GM18519 (cell line): Measurements from ENCODE around the gene ELMOD2.
"Not testable (repeated sequence)": the region's sequence is repeated elsewhere in the genome, so short reads cannot be mapped to it uniquely, and the experiment has no call there.

ENCODE experiments used
- ATAC-seq: cut with Tn5 transposase; IDR thresholded peaks from one replicate; pipeline ENCODE4 v1.9.1; 2021; ENCODE audit warnings: mild to moderate bottlenecking, moderate library complexity; ENCODE audit not compliant: unreplicated experiment, low FRiP score

The ELMOD2 gene, protein sequence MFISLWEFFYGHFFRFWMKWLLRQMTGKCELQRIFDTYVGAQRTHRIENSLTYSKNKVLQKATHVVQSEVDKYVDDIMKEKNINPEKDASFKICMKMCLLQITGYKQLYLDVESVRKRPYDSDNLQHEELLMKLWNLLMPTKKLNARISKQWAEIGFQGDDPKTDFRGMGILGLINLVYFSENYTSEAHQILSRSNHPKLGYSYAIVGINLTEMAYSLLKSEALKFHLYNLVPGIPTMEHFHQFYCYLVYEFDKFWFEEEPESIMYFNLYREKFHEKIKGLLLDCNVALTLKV

DNA sequence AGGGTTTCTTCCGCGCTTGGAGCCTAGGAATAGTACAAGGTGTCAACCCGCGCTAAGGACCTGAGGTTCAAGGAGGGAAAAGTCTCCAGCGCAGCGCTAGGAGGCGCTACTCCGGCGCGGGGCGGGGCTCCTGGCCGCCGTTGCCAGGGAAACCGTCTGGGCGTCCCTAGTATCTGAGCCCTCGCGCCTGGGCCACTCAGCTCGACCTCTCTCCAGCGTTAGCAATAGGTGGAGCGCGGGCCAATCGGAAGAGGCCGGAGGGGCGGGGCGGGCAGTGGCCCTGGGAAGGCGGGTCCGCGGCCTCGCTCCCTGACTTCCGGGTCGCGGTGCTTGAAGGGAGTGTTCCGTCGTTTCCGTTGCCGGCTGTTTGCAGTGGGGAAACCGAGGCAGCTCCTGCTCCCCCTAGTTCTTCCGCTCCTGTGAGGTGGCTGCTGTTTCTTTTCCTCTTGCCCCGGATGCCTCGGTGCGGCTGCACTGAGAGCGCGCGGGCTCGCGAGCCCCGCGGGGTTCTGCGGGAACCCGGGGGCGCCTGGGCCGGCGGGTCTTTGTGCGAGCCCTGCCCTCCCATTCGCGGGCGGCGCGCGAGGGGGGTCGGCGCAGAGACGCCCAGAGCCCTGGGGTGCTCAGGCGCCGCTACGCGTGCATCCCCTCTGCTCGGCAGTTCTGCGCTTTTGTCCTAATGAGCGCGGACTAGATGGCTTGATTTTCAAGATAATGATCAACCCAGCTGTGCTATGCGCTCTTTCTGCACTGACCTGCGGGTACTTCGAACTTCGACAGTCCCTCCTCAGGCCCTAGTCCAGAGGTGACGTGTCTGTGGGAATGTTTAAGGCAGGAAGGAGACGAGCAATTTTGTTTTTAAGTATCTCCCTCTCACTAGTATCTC is at the start of gene ELMOD2:
ELMOD2 (plus strand) TSS at position 312 of the 886 bp plus-strand sequence. CDS start 1,261 bp downstream, outside the sequence.
- ATAC-seq = peak; percentile 100

DNA sequence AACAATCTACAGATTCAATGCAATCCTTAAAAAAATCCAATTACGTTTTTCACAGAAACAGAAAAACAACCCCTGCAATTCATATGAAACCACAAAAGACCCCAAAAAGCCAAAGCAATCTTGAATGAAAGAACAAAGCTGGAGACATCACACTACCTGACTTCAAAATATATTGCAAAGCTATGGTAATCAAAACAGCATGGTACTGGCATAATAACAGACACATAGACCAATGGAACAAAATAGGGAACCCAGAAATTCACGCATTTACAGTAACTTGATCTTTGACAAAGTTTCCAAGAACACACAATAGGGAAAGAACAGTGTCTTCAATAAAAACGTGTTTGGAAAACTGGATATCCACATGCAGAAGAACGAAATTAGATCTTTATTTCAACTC is 40.5 kb upstream of the ELMOD2 start:
- no peak for ATAC-seq

GRCh38 chr4:140485939-140486338 is 38.0 kb upstream of the ELMOD2 start:
- ATAC-seq = no peak

DNA sequence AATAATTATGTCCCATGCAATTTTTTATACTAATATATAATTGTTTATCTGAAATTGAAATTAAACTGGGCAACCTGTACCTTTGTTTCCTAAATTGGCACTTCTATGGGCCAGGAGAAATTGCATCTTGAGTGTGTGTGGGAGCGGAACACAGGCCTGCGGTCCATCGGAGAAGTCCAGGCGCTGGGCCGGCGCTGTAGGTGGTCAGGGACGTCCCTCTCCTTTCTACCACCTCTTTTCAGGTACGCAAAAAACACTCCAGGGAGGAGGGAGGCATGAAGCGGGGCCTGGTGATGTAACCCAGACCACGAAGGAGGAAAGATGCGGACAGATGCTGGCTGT is 26.6 kb upstream of the ELMOD2 start:
- no peak for ATAC-seq

DNA sequence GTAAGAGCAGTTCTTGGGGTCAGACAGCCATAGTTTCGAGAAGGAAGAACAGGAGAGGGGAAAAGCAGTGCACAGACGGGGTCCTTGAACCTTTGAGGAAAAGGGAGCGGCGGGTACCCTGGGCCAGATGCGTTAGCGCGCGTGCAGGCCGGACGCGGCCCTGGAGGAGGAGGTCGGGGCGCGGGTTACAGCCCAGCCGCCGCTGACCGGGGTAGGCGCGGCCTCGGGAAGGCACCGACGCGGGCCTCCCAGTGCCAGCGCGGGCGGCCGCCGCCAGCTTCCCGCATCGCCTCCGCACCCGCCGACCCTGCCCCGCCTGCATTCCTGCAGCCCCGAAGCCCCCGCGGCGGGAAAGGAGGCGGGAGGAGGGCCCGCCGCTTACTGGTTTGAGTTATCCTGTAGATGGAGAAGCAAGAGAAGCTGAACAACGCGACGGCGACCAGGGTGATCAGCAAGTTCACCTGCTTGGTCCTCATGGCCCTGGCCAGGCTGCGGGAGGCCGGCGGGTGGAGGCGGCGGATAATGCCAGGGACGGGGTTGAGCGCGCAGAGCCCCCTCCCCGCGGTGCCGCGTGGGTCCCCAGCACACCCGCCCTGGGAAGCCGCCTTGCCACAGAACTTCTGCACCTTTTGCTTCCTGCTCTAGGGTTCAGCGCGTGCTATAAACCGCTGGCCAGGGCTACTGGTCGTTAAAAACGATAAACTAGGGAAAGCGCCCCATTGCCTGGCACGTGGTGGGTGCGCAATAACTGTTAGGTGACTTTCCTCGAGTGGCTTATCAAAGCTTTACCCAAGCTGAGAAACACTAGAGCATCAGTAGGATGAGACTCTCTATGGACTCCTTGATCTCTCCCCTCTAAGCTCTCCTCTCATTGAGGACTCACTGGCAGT is 26.0 kb upstream of the ELMOD2 start, which contains the start of gene MGAT4D:
MGAT4D (minus strand) TSS at position 547 of the 890 bp plus-strand sequence; CDS start at position 476, 71 bp downstream.
- ATAC-seq = no peak

GRCh38 chr4:140499391-140499790 is 24.6 kb upstream of the ELMOD2 start:
- ATAC-seq = no peak

GRCh38 chr4:140504261-140504660 is 19.7 kb upstream of the ELMOD2 start:
- no peak for ATAC-seq

DNA sequence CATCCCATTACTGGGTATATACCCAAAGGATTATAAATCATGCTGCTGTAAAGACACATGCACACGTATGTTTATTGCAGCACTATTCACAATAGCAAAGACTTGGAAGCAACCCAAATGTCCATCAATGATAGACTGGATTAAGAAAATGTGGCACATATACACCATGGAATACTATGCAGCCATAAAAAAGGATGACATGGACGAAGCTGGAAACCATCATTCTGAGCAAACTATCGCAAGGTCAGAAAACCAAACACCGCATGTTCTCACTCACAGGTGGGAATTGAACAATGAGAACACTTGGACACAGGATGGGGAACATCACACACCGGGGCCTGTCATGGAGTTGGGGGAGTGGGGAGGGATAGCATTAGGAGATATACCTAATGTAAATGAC is 10.2 kb upstream of the ELMOD2 start:
- ATAC-seq = not testable (repeated sequence)

GRCh38 chr4:140515423-140515822 is 8.5 kb upstream of the ELMOD2 start:
- ATAC-seq = no peak

- no peak for ATAC-seq
Observed at GRCh38 chr4:140523370-140523856, 555 bp upstream of the ELMOD2 start.

- no peak for ATAC-seq
Observed at GRCh38 chr4:140529434-140529833, 5.5 kb downstream of the ELMOD2 start.

- no peak for ATAC-seq
Observed at GRCh38 chr4:140533951-140534480, 10.0 kb downstream of the ELMOD2 start.

DNA sequence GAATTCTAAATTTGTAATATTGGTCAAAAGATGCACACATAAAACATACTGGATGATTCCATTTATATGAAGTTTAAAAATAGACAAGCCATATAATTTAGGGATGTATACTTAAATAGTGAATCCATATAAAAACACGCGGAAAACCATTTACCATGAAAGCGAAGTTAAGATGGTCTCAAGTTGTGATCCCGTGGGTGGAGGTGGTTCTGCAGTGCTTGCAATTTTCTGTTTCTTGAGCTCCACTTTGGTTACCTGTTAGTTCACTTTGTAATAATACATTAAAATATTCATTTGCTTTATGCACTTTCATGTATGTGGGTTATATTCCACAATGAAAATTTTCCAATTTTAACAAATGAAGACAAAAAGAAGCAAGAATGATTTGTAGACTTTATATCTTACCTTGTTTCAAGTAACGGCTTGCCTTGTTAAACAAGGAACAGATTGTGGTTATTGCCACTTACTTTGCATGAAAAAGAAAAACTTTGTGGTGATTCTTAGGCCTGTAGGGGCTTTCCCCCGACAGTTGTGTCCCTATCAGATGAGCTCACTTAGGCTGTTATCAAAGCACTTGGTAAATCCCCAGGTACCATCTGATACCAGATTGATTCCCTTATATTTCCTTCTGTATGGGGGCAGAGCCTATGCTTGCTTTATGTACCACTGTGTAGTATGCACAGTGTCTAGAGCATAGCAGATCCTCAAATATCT is 32.6 kb downstream of the ELMOD2 start:
- peak; percentile 99 for ATAC-seq

GRCh38 chr4:140557831-140558435 is 34.0 kb downstream of the ELMOD2 start:
- ATAC-seq = no peak

- ATAC-seq = no peak
Observed at GRCh38 chr4:140559696-140560095, 35.7 kb downstream of the ELMOD2 start.

GRCh38 chr4:140568507-140569306 is 44.7 kb downstream of the ELMOD2 start, which contains the start of gene UCP1:
Gene UCP1 (minus strand): TSS chr4:140568961. CDS start chr4:140568729, 232 bp downstream.
- no peak for ATAC-seq

DNA sequence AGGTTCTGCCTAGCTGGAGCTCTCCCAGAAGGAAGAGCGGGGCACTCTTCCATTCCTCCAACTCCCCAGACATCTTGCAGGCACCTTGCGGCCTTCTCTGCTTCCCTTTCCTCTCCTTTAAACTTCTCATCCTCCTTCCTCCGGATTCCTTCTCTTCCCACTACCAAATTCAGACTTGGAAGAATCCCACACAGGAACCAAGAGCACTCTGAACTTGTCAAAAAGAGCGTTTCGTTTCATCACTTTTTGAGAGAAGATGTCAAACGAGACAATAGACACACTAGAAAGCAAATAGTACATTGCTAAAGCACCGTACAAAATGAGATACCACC is 45.3 kb downstream of the ELMOD2 start:
- no peak for ATAC-seq

GRCh38 chr4:140571620-140572019 is 47.7 kb downstream of the ELMOD2 start:
- no peak for ATAC-seq
